HepG2 (cell line): ENCODE results near the gene ETFA. TPM values are rescaled to one million over a fixed set of nuclear protein-coding genes. Genes with fewer than 3 reads are reported as not detected.

Experiments
- ARID2 ChIP-seq: sonication (generic); formaldehyde crosslinking; IDR thresholded peaks from 2 replicates; pipeline ENCODE4 v1.8.1; 2022; ENCODE audit warnings: mild to moderate bottlenecking, missing genetic modification reagents, borderline replicate concordance
- HIVEP1 ChIP-seq: sonication (generic); formaldehyde crosslinking; IDR thresholded peaks from 2 replicates; pipeline ENCODE4 v1.4.0; 2020; ENCODE audit warnings: mild to moderate bottlenecking, missing genetic modification reagents
- TGIF2 ChIP-seq: IDR thresholded peaks from 2 replicates; pipeline ENCODE4 v1.6.1; 2016; ENCODE audit warnings: control low read depth, missing compliant biosample characterization
- ZNF253 ChIP-seq: sonication (generic); formaldehyde crosslinking; IDR thresholded peaks from 2 replicates; pipeline ENCODE4 v1.8.0; 2022; ENCODE audit warnings: mild to moderate bottlenecking, missing genetic modification reagents, borderline replicate concordance
- ZNF816 ChIP-seq: sonication (generic); formaldehyde crosslinking; IDR thresholded peaks from 2 replicates; pipeline ENCODE4 v1.8.0; 2022; ENCODE audit warnings: missing genetic modification reagents, mild to moderate bottlenecking, borderline replicate concordance
- polyA plus RNA-seq, 8 experiments: library from polyadenylated mRNA; depleted of rRNA in 3 of 8; stranded (reverse) in 7 of 8; unstranded in 1 of 8; fragments of >200 nt; fragmentation: Illumina TruSeq in 4 of 8; extraction: Trizol in 4 of 8; gene quantifications; 2 replicates each; pipeline versions ENCODE4 v1.2.1 to v1.2.3, GENCODE V29; 2011 to 2016; ENCODE audit warnings: low read depth in 4 of 8, missing spikeins in 1 of 8, mixed read lengths in 1 of 8; ENCODE audit not compliant: insufficient read depth in 1 of 8
- total RNA-seq, 5 experiments: library from RNA; depleted of rRNA; stranded (reverse); fragments of >200 nt; fragmentation: Illumina TruSeq; extraction: Trizol; gene quantifications; 2 replicates each; pipeline ENCODE4 v1.2.3, GENCODE V29; 2016; ENCODE audit warnings: low read depth in 1 of 5
- TF ChIP-seq, protein P1 (sequence below): sonication (generic); formaldehyde crosslinking; conservative IDR thresholded peaks from 2 replicates; pipeline ENCODE4 v1.5.0; 2020; ENCODE audit warnings: missing genetic modification reagents
- TF ChIP-seq, protein P2 (sequence below): sonication (generic); formaldehyde crosslinking; IDR thresholded peaks from 2 replicates; pipeline ENCODE4 v1.5.0; 2020; ENCODE audit warnings: mild to moderate bottlenecking, missing genetic modification reagents, borderline replicate concordance
- TF ChIP-seq, protein P3 (sequence below): sonication (generic); formaldehyde crosslinking; IDR thresholded peaks from 2 replicates; pipeline ENCODE4 v1.5.1; 2020; ENCODE audit warnings: mild to moderate bottlenecking, missing genetic modification reagents
- TF ChIP-seq, protein P4 (sequence below): sonication (generic); formaldehyde crosslinking; IDR thresholded peaks from 2 replicates; pipeline ENCODE4 v1.9.0; 2021; ENCODE audit warnings: missing genetic modification reagents, mild to moderate bottlenecking, borderline replicate concordance

ETFA gene
- total and polyA plus RNA-seq, 2 of the 13 experiments (the other 11 are each of a cell fraction or from before 2014, with no cell fraction given): 291 to 396 TPM

DNA sequence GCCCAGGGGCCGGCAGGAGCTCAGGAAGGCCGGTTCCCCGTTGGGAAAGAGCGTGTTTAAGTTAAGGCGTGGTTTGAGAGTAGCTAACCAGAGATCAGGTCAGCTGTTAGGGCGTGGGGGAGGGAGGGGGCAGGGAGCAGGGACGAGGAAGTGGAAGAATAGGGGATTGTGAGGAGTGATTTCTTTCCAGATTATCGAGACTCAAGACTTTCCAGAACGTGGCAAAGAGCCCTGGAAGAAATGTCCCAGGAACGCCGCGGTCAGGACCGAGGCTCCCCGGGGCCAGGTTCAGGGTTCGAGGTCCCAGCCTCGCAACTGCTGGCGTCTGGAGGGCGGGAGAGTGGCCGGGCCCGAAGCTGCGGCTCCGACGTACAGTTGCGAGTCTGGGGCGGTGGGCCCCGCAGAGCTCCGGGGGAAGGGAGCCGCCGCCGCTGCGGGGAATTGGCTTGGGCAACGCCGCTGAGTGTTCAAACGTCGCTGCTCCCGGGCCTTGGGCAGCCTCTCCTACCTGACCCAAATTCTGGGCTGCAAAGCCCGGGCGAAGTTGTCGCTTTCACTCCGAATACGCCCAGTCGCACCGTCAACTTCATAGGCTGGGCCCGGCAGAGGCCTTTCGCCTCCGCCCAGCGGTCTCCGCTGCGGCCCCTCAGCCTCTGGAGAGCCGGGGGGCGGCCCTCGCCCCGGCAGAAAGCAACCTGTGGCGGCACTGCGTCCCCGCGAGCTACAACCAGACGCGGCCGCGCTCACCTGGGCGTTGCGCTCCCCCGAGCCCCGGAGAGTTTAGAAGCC, 34.8 kb upstream of the ETFA start (continued):
- TF ChIP-seq, protein P1, sequence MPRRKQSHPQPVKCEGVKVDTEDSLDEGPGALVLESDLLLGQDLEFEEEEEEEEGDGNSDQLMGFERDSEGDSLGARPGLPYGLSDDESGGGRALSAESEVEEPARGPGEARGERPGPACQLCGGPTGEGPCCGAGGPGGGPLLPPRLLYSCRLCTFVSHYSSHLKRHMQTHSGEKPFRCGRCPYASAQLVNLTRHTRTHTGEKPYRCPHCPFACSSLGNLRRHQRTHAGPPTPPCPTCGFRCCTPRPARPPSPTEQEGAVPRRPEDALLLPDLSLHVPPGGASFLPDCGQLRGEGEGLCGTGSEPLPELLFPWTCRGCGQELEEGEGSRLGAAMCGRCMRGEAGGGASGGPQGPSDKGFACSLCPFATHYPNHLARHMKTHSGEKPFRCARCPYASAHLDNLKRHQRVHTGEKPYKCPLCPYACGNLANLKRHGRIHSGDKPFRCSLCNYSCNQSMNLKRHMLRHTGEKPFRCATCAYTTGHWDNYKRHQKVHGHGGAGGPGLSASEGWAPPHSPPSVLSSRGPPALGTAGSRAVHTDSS (CRISPR knock-in tag): no peak
- TF ChIP-seq ZNF816 (CRISPR knock-in tag) (no peak), ARID2 (CRISPR knock-in tag) (no peak), ZNF253 (CRISPR knock-in tag) (no peak), TGIF2 (CRISPR knock-in tag) (peak; percentile 54; the same call in 1 of the 2 replicates), HIVEP1 (CRISPR knock-in tag) (peak; percentile 15; the same call in 1 of the 2 replicates)
- TF ChIP-seq, protein P2, sequence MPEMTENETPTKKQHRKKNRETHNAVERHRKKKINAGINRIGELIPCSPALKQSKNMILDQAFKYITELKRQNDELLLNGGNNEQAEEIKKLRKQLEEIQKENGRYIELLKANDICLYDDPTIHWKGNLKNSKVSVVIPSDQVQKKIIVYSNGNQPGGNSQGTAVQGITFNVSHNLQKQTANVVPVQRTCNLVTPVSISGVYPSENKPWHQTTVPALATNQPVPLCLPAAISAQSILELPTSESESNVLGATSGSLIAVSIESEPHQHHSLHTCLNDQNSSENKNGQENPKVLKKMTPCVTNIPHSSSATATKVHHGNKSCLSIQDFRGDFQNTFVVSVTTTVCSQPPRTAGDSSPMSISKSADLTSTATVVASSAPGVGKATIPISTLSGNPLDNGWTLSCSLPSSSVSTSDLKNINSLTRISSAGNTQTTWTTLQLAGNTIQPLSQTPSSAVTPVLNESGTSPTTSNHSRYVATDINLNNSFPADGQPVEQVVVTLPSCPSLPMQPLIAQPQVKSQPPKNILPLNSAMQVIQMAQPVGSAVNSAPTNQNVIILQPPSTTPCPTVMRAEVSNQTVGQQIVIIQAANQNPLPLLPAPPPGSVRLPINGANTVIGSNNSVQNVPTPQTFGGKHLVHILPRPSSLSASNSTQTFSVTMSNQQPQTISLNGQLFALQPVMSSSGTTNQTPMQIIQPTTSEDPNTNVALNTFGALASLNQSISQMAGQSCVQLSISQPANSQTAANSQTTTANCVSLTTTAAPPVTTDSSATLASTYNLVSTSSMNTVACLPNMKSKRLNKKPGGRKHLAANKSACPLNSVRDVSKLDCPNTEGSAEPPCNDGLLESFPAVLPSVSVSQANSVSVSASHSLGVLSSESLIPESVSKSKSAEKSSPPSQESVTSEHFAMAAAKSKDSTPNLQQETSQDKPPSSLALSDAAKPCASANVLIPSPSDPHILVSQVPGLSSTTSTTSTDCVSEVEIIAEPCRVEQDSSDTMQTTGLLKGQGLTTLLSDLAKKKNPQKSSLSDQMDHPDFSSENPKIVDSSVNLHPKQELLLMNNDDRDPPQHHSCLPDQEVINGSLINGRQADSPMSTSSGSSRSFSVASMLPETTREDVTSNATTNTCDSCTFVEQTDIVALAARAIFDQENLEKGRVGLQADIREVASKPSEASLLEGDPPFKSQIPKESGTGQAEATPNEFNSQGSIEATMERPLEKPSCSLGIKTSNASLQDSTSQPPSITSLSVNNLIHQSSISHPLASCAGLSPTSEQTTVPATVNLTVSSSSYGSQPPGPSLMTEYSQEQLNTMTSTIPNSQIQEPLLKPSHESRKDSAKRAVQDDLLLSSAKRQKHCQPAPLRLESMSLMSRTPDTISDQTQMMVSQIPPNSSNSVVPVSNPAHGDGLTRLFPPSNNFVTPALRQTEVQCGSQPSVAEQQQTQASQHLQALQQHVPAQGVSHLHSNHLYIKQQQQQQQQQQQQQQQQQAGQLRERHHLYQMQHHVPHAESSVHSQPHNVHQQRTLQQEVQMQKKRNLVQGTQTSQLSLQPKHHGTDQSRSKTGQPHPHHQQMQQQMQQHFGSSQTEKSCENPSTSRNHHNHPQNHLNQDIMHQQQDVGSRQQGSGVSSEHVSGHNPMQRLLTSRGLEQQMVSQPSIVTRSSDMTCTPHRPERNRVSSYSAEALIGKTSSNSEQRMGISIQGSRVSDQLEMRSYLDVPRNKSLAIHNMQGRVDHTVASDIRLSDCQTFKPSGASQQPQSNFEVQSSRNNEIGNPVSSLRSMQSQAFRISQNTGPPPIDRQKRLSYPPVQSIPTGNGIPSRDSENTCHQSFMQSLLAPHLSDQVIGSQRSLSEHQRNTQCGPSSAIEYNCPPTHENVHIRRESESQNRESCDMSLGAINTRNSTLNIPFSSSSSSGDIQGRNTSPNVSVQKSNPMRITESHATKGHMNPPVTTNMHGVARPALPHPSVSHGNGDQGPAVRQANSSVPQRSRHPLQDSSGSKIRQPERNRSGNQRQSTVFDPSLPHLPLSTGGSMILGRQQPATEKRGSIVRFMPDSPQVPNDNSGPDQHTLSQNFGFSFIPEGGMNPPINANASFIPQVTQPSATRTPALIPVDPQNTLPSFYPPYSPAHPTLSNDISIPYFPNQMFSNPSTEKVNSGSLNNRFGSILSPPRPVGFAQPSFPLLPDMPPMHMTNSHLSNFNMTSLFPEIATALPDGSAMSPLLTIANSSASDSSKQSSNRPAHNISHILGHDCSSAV (CRISPR knock-in tag): no peak; the same call in 1 of the 2 replicates
- TF ChIP-seq, protein P3, sequence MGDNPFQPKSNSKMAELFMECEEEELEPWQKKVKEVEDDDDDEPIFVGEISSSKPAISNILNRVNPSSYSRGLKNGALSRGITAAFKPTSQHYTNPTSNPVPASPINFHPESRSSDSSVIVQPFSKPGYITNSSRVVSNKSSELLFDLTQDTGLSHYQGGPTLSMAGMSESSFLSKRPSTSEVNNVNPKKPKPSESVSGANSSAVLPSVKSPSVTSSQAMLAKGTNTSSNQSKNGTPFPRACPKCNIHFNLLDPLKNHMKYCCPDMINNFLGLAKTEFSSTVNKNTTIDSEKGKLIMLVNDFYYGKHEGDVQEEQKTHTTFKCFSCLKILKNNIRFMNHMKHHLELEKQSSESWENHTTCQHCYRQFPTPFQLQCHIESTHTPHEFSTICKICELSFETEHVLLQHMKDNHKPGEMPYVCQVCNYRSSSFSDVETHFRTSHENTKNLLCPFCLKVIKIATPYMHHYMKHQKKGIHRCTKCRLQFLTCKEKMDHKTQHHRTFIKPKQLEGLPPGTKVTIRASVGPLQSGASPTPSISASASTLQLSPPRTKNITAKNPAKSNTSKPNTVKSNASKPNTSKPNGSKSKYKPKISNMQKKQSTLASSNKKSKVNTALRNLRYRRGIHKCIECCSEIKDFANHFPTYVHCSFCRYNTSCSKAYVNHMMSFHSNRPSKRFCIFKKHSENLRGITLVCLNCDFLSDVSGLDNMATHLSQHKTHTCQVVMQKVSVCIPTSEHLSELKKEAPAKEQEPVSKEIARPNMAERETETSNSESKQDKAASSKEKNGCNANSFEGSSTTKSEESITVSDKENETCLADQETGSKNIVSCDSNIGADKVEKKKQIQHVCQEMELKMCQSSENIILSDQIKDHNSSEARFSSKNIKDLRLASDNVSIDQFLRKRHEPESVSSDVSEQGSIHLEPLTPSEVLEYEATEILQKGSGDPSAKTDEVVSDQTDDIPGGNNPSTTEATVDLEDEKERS (CRISPR knock-in tag): no peak
- TF ChIP-seq, protein P4, sequence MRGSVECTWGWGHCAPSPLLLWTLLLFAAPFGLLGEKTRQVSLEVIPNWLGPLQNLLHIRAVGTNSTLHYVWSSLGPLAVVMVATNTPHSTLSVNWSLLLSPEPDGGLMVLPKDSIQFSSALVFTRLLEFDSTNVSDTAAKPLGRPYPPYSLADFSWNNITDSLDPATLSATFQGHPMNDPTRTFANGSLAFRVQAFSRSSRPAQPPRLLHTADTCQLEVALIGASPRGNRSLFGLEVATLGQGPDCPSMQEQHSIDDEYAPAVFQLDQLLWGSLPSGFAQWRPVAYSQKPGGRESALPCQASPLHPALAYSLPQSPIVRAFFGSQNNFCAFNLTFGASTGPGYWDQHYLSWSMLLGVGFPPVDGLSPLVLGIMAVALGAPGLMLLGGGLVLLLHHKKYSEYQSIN (CRISPR knock-in tag): no peak
